Activated CD4-positive, alpha-beta memory T cell treated with anti-CD3 and anti-CD28 coated beads for 36 hours (primary cell): ENCODE results near the gene C1QTNF12. TPM values are rescaled to one million over a fixed set of nuclear protein-coding genes. Genes with fewer than 3 reads are reported as not detected.

Experiments used
- CTCF ChIA-PET: fragments of 350-600 bp; sonication (Branson Sonifier 250); formaldehyde crosslinking; loops from one replicate; lab custom pipeline; 2021; ENCODE audit warnings: antibody characterized with exemption, inconsistent platforms; lab: Charles Lee
- POLR2A ChIA-PET: fragments of 350-600 bp; sonication (Branson Sonifier 250); formaldehyde crosslinking; loops from one replicate; lab custom pipeline; 2021; ENCODE audit warnings: antibody characterized with exemption; lab: Charles Lee
- DNase-seq: peaks from one replicate; pipeline ENCODE4 v3.0.0-alpha.2; 2020
- H3K27ac Mint-ChIP-seq: one replicate; pipeline ENCODE4 v1.8.0; 2021; ENCODE audit warnings: mixed read lengths
- H3K27me3 Mint-ChIP-seq: one replicate; pipeline ENCODE4 v1.8.0; 2021; ENCODE audit warnings: mixed read lengths
- H3K36me3 Mint-ChIP-seq: one replicate; pipeline ENCODE4 v1.8.0; 2021; ENCODE audit warnings: mixed read lengths
- H3K4me1 Mint-ChIP-seq: one replicate; pipeline ENCODE4 v1.8.0; 2021; ENCODE audit warnings: low read depth, mixed read lengths
- H3K4me3 Mint-ChIP-seq: one replicate; pipeline ENCODE4 v1.8.0; 2021; ENCODE audit warnings: mild to moderate bottlenecking, mixed read lengths
- H3K9me3 Mint-ChIP-seq: one replicate; pipeline ENCODE4 v1.8.0; 2021; ENCODE audit warnings: mixed read lengths
- intact Hi-C: fragments of 100-400 bp; cut with micrococcal nuclease; formaldehyde crosslinking; loops from one replicate; pipeline ENCODE4 v1.15.1; 2023
- total RNA-seq, 2 experiments: library from RNA; stranded (reverse); gene quantifications; one replicate each; pipeline ENCODE4 v1.2.3, GENCODE V29; 2021

The C1QTNF12 gene, protein sequence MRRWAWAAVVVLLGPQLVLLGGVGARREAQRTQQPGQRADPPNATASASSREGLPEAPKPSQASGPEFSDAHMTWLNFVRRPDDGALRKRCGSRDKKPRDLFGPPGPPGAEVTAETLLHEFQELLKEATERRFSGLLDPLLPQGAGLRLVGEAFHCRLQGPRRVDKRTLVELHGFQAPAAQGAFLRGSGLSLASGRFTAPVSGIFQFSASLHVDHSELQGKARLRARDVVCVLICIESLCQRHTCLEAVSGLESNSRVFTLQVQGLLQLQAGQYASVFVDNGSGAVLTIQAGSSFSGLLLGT
- total RNA-seq, result 1 to 10 TPM; 3.8 to 4.2 TPM

GRCh38 chr1:1246577-1247340, at the start of gene C1QTNF12:
C1QTNF12 (minus strand) TSS chr1:1246722; CDS start chr1:1246690, 32 bp downstream.
- Mint-ChIP-seq H3K4me1 (peaks cover 16% of the 10 kb centered on the region), H3K4me3 (no peak within 1 kb of the TSS), H3K9me3 (no peaks in the 10 kb centered on the region), H3K36me3 (no peaks in the 10 kb centered on the region), H3K27me3 (no peaks in the 10 kb centered on the region), H3K27ac (no peak within 1 kb of the TSS)
- no peak for DNase-seq
- POLR2A ChIA-PET, result no interaction called here
- intact Hi-C loops, result no loop called here
- CTCF ChIA-PET, result interaction anchor here (1.8 kb wide), 1 partner anchor 124 kb away, joined by 7 read pairs; no protein-coding TSS in a partner anchor

GRCh38 chr1:1295154-1295923, 48.8 kb upstream of the C1QTNF12 start:
- DNase-seq, result no peak

GRCh38 chr1:1294250-1294890, 47.8 kb upstream of the C1QTNF12 start:
- Mint-ChIP-seq H3K36me3 (no peaks in the 10 kb centered on the region), H3K27ac (no peak overlapping the region), H3K27me3 (no peaks in the 10 kb centered on the region), H3K4me1 (peaks cover 4% of the 10 kb centered on the region), H3K4me3 (no peak overlapping the region), H3K9me3 (no peaks in the 10 kb centered on the region)
- POLR2A ChIA-PET, result interaction anchor here (0.7 kb wide), 1 partner anchor 20 kb away, joined by 3 read pairs; no protein-coding TSS in a partner anchor
- no peak for DNase-seq
- intact Hi-C loops, result no loop called here
- CTCF ChIA-PET, result no interaction called here

More at GRCh38 chr1:1295154-1295923, 48.8 kb upstream of the C1QTNF12 start:
- H3K27me3 Mint-ChIP-seq, result no peaks in the 10 kb centered on the region
- no peak overlapping the region for H3K27ac Mint-ChIP-seq
- H3K36me3 Mint-ChIP-seq, result no peaks in the 10 kb centered on the region
- intact Hi-C loops, result no loop called here
- no peak overlapping the region for H3K4me3 Mint-ChIP-seq
- peaks cover 4% of the 10 kb centered on the region for H3K4me1 Mint-ChIP-seq
- POLR2A ChIA-PET, result interaction anchor here (0.6 to 0.7 kb wide), 2 partner anchors 19 to 26 kb away, joined by 3 read pairs; no protein-coding TSS in a partner anchor
- H3K9me3 Mint-ChIP-seq, result no peaks in the 10 kb centered on the region
- CTCF ChIA-PET, result no interaction called here

- no peak for DNase-seq
- Mint-ChIP-seq H3K4me3 (no peak overlapping the region), H3K36me3 (no peaks in the 10 kb centered on the region), H3K27ac (no peak overlapping the region), H3K9me3 (no peaks in the 10 kb centered on the region), H3K4me1 (peaks cover 4% of the 10 kb centered on the region), H3K27me3 (no peaks in the 10 kb centered on the region)
- CTCF ChIA-PET, result no interaction called here
- POLR2A ChIA-PET, result no interaction called here
- intact Hi-C loops, result no loop called here
Measured at GRCh38 chr1:1293263-1294249, 47.0 kb upstream of the C1QTNF12 start.

DNA sequence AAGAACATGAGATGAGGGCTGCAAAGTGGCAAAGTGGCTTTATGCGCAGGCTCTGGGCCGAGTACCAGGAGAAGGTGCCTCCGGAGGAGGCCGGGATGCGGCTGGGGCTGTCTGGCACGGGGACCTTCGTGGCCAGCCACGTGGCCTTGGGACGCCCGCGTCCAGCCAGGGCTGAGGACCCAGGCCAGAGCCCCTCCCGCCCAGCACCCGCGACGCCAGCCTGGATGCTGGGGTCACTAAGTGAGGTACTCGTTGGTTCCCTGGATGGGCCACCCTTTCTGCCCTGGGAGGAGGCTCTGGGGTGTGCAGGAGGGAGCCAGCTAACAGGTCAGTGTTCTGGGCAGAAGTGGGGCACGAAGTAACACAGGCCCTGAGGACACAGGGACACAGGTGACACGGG, 46.3 kb upstream of the C1QTNF12 start:
- intact Hi-C loops, result no loop called here
- peaks cover 4% of the 10 kb centered on the region for H3K4me1 Mint-ChIP-seq
- CTCF ChIA-PET, result interaction anchor here (1.8 kb wide), 1 partner anchor 175 kb away, joined by 13 read pairs; no protein-coding TSS in a partner anchor
- H3K9me3 Mint-ChIP-seq, result no peaks in the 10 kb centered on the region
- DNase-seq, result no peak
- no peaks in the 10 kb centered on the region for H3K36me3 Mint-ChIP-seq
- H3K27ac Mint-ChIP-seq, result no peak overlapping the region
- POLR2A ChIA-PET, result no interaction called here
- H3K27me3 Mint-ChIP-seq, result no peaks in the 10 kb centered on the region
- no peak overlapping the region for H3K4me3 Mint-ChIP-seq

DNA sequence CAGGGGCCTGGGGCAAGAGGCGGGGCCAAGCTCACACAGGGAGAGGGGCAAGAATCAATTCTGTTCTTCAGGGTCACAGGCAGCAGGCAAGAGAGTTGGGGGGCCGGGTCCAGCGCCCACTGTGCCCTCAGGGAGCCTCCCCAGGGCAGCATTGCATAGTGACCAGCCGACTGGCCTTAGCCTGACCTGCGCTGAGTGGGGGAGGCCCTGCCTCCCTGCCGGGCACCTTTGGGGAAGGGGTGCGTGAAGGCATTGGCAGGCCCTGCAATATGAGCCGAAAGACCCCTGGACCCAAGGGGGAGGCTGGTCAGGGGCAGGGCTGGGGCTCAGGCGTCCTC, 45.9 kb upstream of the C1QTNF12 start:
- CTCF ChIA-PET, result interaction anchor here (1.1 to 2.8 kb wide), 6 partner anchors 83 to 259 kb away, joined by 5 to 74 read pairs (median 6); partner anchors contain the start of gene AURKAIP1
- H3K36me3 Mint-ChIP-seq, result no peaks in the 10 kb centered on the region
- H3K9me3 Mint-ChIP-seq, result no peaks in the 10 kb centered on the region
- POLR2A ChIA-PET, result no interaction called here
- intact Hi-C loops, result no loop called here
- peaks cover 4% of the 10 kb centered on the region for H3K4me1 Mint-ChIP-seq
- no peak overlapping the region for H3K27ac Mint-ChIP-seq
- no peaks in the 10 kb centered on the region for H3K27me3 Mint-ChIP-seq
- no peak for DNase-seq
- no peak overlapping the region for H3K4me3 Mint-ChIP-seq

GRCh38 chr1:1291548-1292441, 45.3 kb upstream of the C1QTNF12 start:
- H3K9me3 Mint-ChIP-seq, result no peaks in the 10 kb centered on the region
- ChIA-PET CTCF (interaction anchor here (1.0 to 2.8 kb wide), 7 partner anchors 81 to 259 kb away, joined by 3 to 74 read pairs (median 6); partner anchors contain the start of gene AURKAIP1), POLR2A (no interaction called here)
- intact Hi-C loops, result loop anchor here (2.0 kb wide), 1 partner anchor 169 kb away; no protein-coding TSS in a partner anchor
- no peaks in the 10 kb centered on the region for H3K27me3 Mint-ChIP-seq
- no peak overlapping the region for H3K4me3 Mint-ChIP-seq
- no peak overlapping the region for H3K27ac Mint-ChIP-seq
- DNase-seq, result peak; percentile 75
- H3K36me3 Mint-ChIP-seq, result no peaks in the 10 kb centered on the region
- H3K4me1 Mint-ChIP-seq, result peaks cover 4% of the 10 kb centered on the region

- Mint-ChIP-seq H3K4me1 (peaks cover 4% of the 10 kb centered on the region), H3K9me3 (no peaks in the 10 kb centered on the region), H3K27me3 (no peaks in the 10 kb centered on the region), H3K36me3 (no peaks in the 10 kb centered on the region), H3K4me3 (no peak overlapping the region), H3K27ac (no peak overlapping the region)
- intact Hi-C loops, result loop anchor here (2.0 kb wide), 1 partner anchor 168 kb away; no protein-coding TSS in a partner anchor
- no peak for DNase-seq
- CTCF ChIA-PET, result interaction anchor here (1.0 to 2.8 kb wide), 10 partner anchors 81 to 305 kb away, joined by 3 to 74 read pairs (median 6); partner anchors contain the start of gene AURKAIP1
- POLR2A ChIA-PET, result no interaction called here
Measured at GRCh38 chr1:1291023-1291528, 44.6 kb upstream of the C1QTNF12 start.

DNA sequence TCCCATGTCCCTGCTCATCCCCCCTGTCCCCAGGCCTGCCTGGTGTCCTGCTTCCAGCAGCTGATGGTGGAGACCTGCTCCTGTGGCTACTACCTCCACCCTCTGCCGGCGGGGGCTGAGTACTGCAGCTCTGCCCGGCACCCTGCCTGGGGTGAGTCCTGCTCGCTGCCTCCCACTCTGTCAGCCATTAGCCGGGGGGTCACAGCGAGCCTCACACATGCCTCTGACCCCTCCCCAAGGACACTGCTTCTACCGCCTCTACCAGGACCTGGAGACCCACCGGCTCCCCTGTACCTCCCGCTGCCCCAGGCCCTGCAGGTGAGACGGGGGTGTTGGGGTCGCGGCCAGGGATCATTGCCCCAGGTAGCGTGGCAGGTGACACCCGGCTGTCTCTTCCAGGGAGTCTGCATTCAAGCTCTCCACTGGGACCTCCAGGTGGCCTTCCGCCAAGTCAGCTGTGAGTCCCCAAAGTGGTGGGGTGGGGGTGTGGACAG, 43.8 kb upstream of the C1QTNF12 start:
- Mint-ChIP-seq H3K4me1 (peaks cover 4% of the 10 kb centered on the region), H3K9me3 (no peaks in the 10 kb centered on the region), H3K4me3 (no peak overlapping the region), H3K36me3 (no peaks in the 10 kb centered on the region), H3K27me3 (no peaks in the 10 kb centered on the region), H3K27ac (no peak overlapping the region)
- DNase-seq, result peak; percentile 71
- CTCF ChIA-PET, result interaction anchor here (0.9 to 2.8 kb wide), 8 partner anchors 15 to 308 kb away, joined by 3 to 74 read pairs (median 4); partner anchors contain the start of genes AURKAIP1 and PERM1
- intact Hi-C loops, result loop anchor here (2.0 kb wide), 1 partner anchor 167 kb away; no protein-coding TSS in a partner anchor
- POLR2A ChIA-PET, result no interaction called here
